Colonic mucosa (tissue), 4 donors: ENCODE measurements around the gene RPRD1A. TPM values are rescaled to one million over a fixed set of nuclear protein-coding genes. Genes with fewer than 3 reads are reported as not detected.

Source experiments
- DNase-seq: peaks from one replicate; pipeline ENCODE4 v3.0.0-alpha.2; 2020
- H3K27ac ChIP-seq: fragments of 200-600 bp; one replicate; pipeline ENCODE4 v1.8.0; 2021
- H3K27me3 ChIP-seq: fragments of 200-600 bp; one replicate; pipeline ENCODE4 v1.8.0; 2021
- H3K36me3 ChIP-seq: fragments of 200-600 bp; one replicate; pipeline ENCODE4 v1.8.0; 2021
- H3K4me1 ChIP-seq: fragments of 200-600 bp; one replicate; pipeline ENCODE4 v1.8.0; 2021; ENCODE audit warnings: mild to moderate bottlenecking
- H3K4me3 ChIP-seq: fragments of 200-600 bp; one replicate; pipeline ENCODE4 v1.8.0; 2021
- H3K9ac ChIP-seq, 2 donors: one replicate each; pipeline ENCODE4 v1.7.0; 2013; ENCODE audit warnings: control low read depth in 2 of 2, low read depth in 2 of 2, low read length in 2 of 2
- H3K9me3 ChIP-seq: fragments of 200-600 bp; one replicate; pipeline ENCODE4 v1.8.0; 2021
- CTCF ChIP-seq: fragments of 200-600 bp; IDR thresholded peaks from one replicate; pipeline ENCODE4 v1.8.0; 2022; ENCODE audit warnings: antibody characterized with exemption, mild to moderate bottlenecking
- intact Hi-C: fragments of 100-400 bp; cut with DNase I; formaldehyde crosslinking; loops from one replicate; pipeline ENCODE4 v1.14.1; 2022
- total RNA-seq, 2 donors: library from RNA; stranded (reverse); fragmentation: NEBNext Ultra II Directional in 1 of 2; extraction: Animal tissue kit (Norgen Biotek cat#: 25700) in 1 of 2; gene quantifications; one replicate each; pipeline ENCODE4 v1.2.1, GENCODE V29; 2021
- donor health status: healthy.
- donor health status: DM: no; HTN: no; CAD: no.
- donor health status: DM: no; HTN: no; CAD: no.

Gene RPRD1A
- total RNA-seq, 2 donors from 2014 or later, result 39.8 TPM

GRCh38 chr18:36012891-36013290, 54.5 kb downstream of the RPRD1A start:
- no peak for TF ChIP-seq CTCF
- H3K27me3 ChIP-seq, result no peaks in the 10 kb centered on the region
- H3K9ac ChIP-seq, result no peak overlapping the region
- H3K36me3 ChIP-seq, result no peaks in the 10 kb centered on the region
- no peaks in the 10 kb centered on the region for H3K9me3 ChIP-seq
- DNase-seq, result no peak
- no peak overlapping the region for H3K4me3 ChIP-seq
- H3K27ac ChIP-seq, result no peak overlapping the region
- intact Hi-C loops, result no loop called here
- H3K4me1 ChIP-seq, result no peaks in the 10 kb centered on the region

- H3K27me3 ChIP-seq, result no peaks in the 10 kb centered on the region
- no peak for DNase-seq
- H3K9ac ChIP-seq, result no peak overlapping the region
- no peak for TF ChIP-seq CTCF
- intact Hi-C loops, result no loop called here
- no peak overlapping the region for H3K27ac ChIP-seq
- H3K4me3 ChIP-seq, result no peak overlapping the region
- no peaks in the 10 kb centered on the region for H3K9me3 ChIP-seq
- no peaks in the 10 kb centered on the region for H3K36me3 ChIP-seq
- no peaks in the 10 kb centered on the region for H3K4me1 ChIP-seq
Observed at GRCh38 chr18:36009214-36009613, 58.1 kb downstream of the RPRD1A start.

GRCh38 chr18:36006997-36007396, 60.4 kb downstream of the RPRD1A start:
- no peak for TF ChIP-seq CTCF
- H3K9ac ChIP-seq, result no peak overlapping the region
- H3K4me1 ChIP-seq, result no peaks in the 10 kb centered on the region
- H3K9me3 ChIP-seq, result no peaks in the 10 kb centered on the region
- intact Hi-C loops, result no loop called here
- no peak overlapping the region for H3K27ac ChIP-seq
- H3K27me3 ChIP-seq, result no peaks in the 10 kb centered on the region
- no peak overlapping the region for H3K4me3 ChIP-seq
- no peak for DNase-seq
- H3K36me3 ChIP-seq, result no peaks in the 10 kb centered on the region

GRCh38 chr18:35999925-36000324, 67.4 kb downstream of the RPRD1A start:
- H3K27ac ChIP-seq, result no peak overlapping the region
- no peak overlapping the region for H3K4me3 ChIP-seq
- H3K9me3 ChIP-seq, result no peaks in the 10 kb centered on the region
- no peaks in the 10 kb centered on the region for H3K4me1 ChIP-seq
- H3K27me3 ChIP-seq, result no peaks in the 10 kb centered on the region
- no peak for DNase-seq
- TF ChIP-seq CTCF, result no peak
- intact Hi-C loops, result no loop called here
- H3K9ac ChIP-seq, result no peak overlapping the region
- H3K36me3 ChIP-seq, result no peaks in the 10 kb centered on the region

GRCh38 chr18:35998967-35999366, 68.4 kb downstream of the RPRD1A start:
- intact Hi-C loops, result no loop called here
- no peak for TF ChIP-seq CTCF
- H3K9me3 ChIP-seq, result no peaks in the 10 kb centered on the region
- no peak overlapping the region for H3K27ac ChIP-seq
- H3K4me3 ChIP-seq, result no peak overlapping the region
- no peaks in the 10 kb centered on the region for H3K36me3 ChIP-seq
- no peaks in the 10 kb centered on the region for H3K27me3 ChIP-seq
- no peak for DNase-seq
- H3K4me1 ChIP-seq, result no peaks in the 10 kb centered on the region
- no peak overlapping the region for H3K9ac ChIP-seq

- Histone ChIP-seq H3K4me1 (no peaks in the 10 kb centered on the region), H3K9me3 (no peaks in the 10 kb centered on the region), H3K4me3 (no peak overlapping the region), H3K36me3 (no peaks in the 10 kb centered on the region), H3K27ac (no peak overlapping the region), H3K27me3 (no peaks in the 10 kb centered on the region), H3K9ac (no peak overlapping the region)
- TF ChIP-seq CTCF, result no peak
- DNase-seq, result no peak
- intact Hi-C loops, result no loop called here
Observed at GRCh38 chr18:35993013-35993412, 74.3 kb downstream of the RPRD1A start.
